HepG2 (cell line): Measurements from ENCODE around the gene CRAT. TPM values are rescaled to one million over a fixed set of nuclear protein-coding genes. Genes with fewer than 3 reads are reported as not detected.

Experiments
- ATAC-seq: fragments of 200-7000 bp; cut with Tn5 transposase; 3 replicates; pipeline ENCODE4 v1.9.1; 2020; ENCODE audit warnings: mild to moderate bottlenecking, moderate library complexity
- BruUV-seq: library from RNA; stranded (reverse); fragments of 400-500 nt; replicated peaks from 2 replicates; lab custom pipeline; 2021; lab: Mats Ljungman, UMichigan
- CTCF ChIA-PET: fragments of 300-600 bp; formaldehyde crosslinking; extraction: SDS; loops from one replicate; lab custom pipeline; 2021; ENCODE audit warnings: low total read pairs, inconsistent platforms, low intra/inter-chr PET ratio; lab: Yijun Ruan, JAX
- POLR2A ChIA-PET: fragments of 350-600 bp; sonication (Branson Sonifier 250); formaldehyde crosslinking; loops from one replicate; lab custom pipeline; 2020; ENCODE audit warnings: antibody characterized with exemption, inconsistent platforms; lab: Yijun Ruan, JAX
- DNase-seq: peaks from one replicate; pipeline ENCODE4 v3.0.0-alpha.2; 2015; ENCODE audit warnings: low spot score
- FAIRE-seq: peaks from 3 replicates; lab custom pipeline; 2011; peaks lifted over from hg19 to GRCh38; lab: Jason Lieb, UNC
- H2AFZ ChIP-seq: one replicate; pipeline ENCODE4 v1.6.1; 2011; ENCODE audit warnings: low read length, inconsistent platforms
- H3K27ac ChIP-seq: fragments of 300-600 bp; 3 replicates; pipeline ENCODE4 v1.8.0; 2011; ENCODE audit warnings: mixed run types, mild to moderate bottlenecking, mixed read lengths, low read length, inconsistent platforms; ENCODE audit not compliant: insufficient read depth; ENCODE audit errors: extremely low read length
- H3K27me3 ChIP-seq, 2 experiments: fragments of 200-600 bp in 1 of 2; 2 replicates in 1 of 2; 3 replicates in 1 of 2; pipeline versions ENCODE4 v1.6.0 to v1.8.0; 2011; ENCODE audit warnings: low read length in 2 of 2, mild to moderate bottlenecking in 2 of 2, moderate library complexity in 2 of 2, inconsistent platforms in 1 of 2; ENCODE audit not compliant: insufficient read depth in 2 of 2, control insufficient read depth in 1 of 2
- H3K36me3 ChIP-seq, 2 experiments: fragments of 200-600 bp in 1 of 2; replicated peaks in 1 of 2; 2 replicates in 1 of 2; 3 replicates in 1 of 2; pipeline versions ENCODE4 v1.5.1 to v1.8.0; 2011; ENCODE audit warnings: low read length in 2 of 2, inconsistent platforms in 1 of 2; ENCODE audit not compliant: insufficient read depth in 2 of 2, control insufficient read depth in 1 of 2
- H3K4me1 ChIP-seq: 2 replicates; pipeline ENCODE4 v1.5.1; 2012; ENCODE audit warnings: low read length, inconsistent platforms; ENCODE audit not compliant: insufficient read depth
- H3K4me2 ChIP-seq: 2 replicates; pipeline ENCODE4 v1.6.0; 2011; ENCODE audit warnings: low read depth, low read length, inconsistent platforms
- H3K4me3 ChIP-seq, 3 experiments: fragments of 200-600 bp in 1 of 3; sonication (generic), shearing (Covaris generic) in 1 of 3; replicated peaks in 1 of 3; 2 replicates each; pipeline ENCODE4 v1.5.1; 2011 to 2016; ENCODE audit warnings: low read length in 3 of 3, inconsistent platforms in 2 of 3, low read depth in 2 of 3, mild to moderate bottlenecking in 2 of 3, control low read depth in 1 of 3, mixed read lengths in 1 of 3; ENCODE audit not compliant: insufficient read depth in 1 of 3
- H3K79me2 ChIP-seq: one replicate; pipeline ENCODE4 v1.6.1; 2011; ENCODE audit warnings: low read length, inconsistent platforms; ENCODE audit not compliant: insufficient read depth
- H3K9ac ChIP-seq: 2 replicates; pipeline ENCODE4 v1.6.0; 2011; ENCODE audit warnings: mild to moderate bottlenecking, low read depth, low read length, inconsistent platforms; ENCODE audit not compliant: insufficient read depth
- H3K9me3 ChIP-seq: 2 replicates; pipeline ENCODE4 v1.5.1; 2012; ENCODE audit warnings: mild to moderate bottlenecking, low read length
- H4K20me1 ChIP-seq: 2 replicates; pipeline ENCODE4 v1.6.0; 2011; ENCODE audit warnings: inconsistent platforms, mild to moderate bottlenecking, low read length, moderate library complexity; ENCODE audit not compliant: insufficient read depth
- DNMT1 ChIP-seq: sonication (generic); formaldehyde crosslinking; IDR thresholded peaks from 2 replicates; pipeline ENCODE4 v1.5.1; 2020; ENCODE audit warnings: mild to moderate bottlenecking, missing genetic modification reagents
- HHEX ChIP-seq: IDR thresholded peaks from 2 replicates; pipeline ENCODE4 v1.6.1; 2016; ENCODE audit warnings: control low read depth
- ZBTB20 ChIP-seq: sonication (generic); formaldehyde crosslinking; IDR thresholded peaks from 2 replicates; pipeline ENCODE4 v1.8.1; 2023; ENCODE audit warnings: missing genetic modification reagents, low read depth, mild to moderate bottlenecking, borderline replicate concordance
- ZFP1 ChIP-seq: IDR thresholded peaks from 2 replicates; pipeline ENCODE4 v1.6.1; 2016
- ZFP36 ChIP-seq: fragments of 150-350 bp; IDR thresholded peaks from 2 replicates; pipeline ENCODE4 v1.6.1; 2018; ENCODE audit warnings: borderline replicate concordance, low read length, low read depth; ENCODE audit not compliant: partially characterized antibody
- WGBS: methylation state at CpG from one replicate; pipeline ENCODE4 v1.1.6; 2017; ENCODE audit warnings: low lambda C conversion rate; 5-methylcytosine and 5-hydroxymethylcytosine counted together
- in situ Hi-C: cut with HindIII; loops from 2 replicates; pipeline ENCODE4 v1.10.0; 2017; ENCODE audit warnings: low pct_unique_long_range_greater_than_20kb; ENCODE audit not compliant: extremely low pct_ligation_motif_present
- intact Hi-C: fragments of 100-400 bp; cut with micrococcal nuclease; formaldehyde crosslinking; loops from one replicate; pipeline ENCODE4 v1.10.0; 2022; ENCODE audit not compliant: unreplicated experiment
- polyA plus RNA-seq, 8 experiments: library from polyadenylated mRNA; depleted of rRNA in 3 of 8; stranded (reverse) in 7 of 8; unstranded in 1 of 8; fragments of >200 nt; fragmentation: Illumina TruSeq in 4 of 8; extraction: Trizol in 4 of 8; gene quantifications; 2 replicates each; pipeline versions ENCODE4 v1.2.1 to v1.2.3, GENCODE V29; 2011 to 2016; ENCODE audit warnings: low read depth in 4 of 8, missing spikeins in 1 of 8, mixed read lengths in 1 of 8; ENCODE audit not compliant: insufficient read depth in 1 of 8
- total RNA-seq, 5 experiments: library from RNA; depleted of rRNA; stranded (reverse); fragments of >200 nt; fragmentation: Illumina TruSeq; extraction: Trizol; gene quantifications; 2 replicates each; pipeline ENCODE4 v1.2.3, GENCODE V29; 2016; ENCODE audit warnings: low read depth in 1 of 5
- TF ChIP-seq, protein P1 (sequence below): sonication (generic); IDR thresholded peaks from 2 replicates; pipeline ENCODE4 v1.6.1; 2016; ENCODE audit warnings: low read depth, borderline replicate concordance
- TF ChIP-seq, protein P2 (sequence below): sonication (generic); formaldehyde crosslinking; IDR thresholded peaks from 2 replicates; pipeline ENCODE4 v1.8.0; 2022; ENCODE audit warnings: missing genetic modification reagents, low read depth, mild to moderate bottlenecking, borderline replicate concordance

The CRAT gene
- total and polyA plus RNA-seq, 2 of the 13 experiments (the other 11 are each of a cell fraction or from before 2014, with no cell fraction given), result 26.1 to 26.6 TPM

DNA sequence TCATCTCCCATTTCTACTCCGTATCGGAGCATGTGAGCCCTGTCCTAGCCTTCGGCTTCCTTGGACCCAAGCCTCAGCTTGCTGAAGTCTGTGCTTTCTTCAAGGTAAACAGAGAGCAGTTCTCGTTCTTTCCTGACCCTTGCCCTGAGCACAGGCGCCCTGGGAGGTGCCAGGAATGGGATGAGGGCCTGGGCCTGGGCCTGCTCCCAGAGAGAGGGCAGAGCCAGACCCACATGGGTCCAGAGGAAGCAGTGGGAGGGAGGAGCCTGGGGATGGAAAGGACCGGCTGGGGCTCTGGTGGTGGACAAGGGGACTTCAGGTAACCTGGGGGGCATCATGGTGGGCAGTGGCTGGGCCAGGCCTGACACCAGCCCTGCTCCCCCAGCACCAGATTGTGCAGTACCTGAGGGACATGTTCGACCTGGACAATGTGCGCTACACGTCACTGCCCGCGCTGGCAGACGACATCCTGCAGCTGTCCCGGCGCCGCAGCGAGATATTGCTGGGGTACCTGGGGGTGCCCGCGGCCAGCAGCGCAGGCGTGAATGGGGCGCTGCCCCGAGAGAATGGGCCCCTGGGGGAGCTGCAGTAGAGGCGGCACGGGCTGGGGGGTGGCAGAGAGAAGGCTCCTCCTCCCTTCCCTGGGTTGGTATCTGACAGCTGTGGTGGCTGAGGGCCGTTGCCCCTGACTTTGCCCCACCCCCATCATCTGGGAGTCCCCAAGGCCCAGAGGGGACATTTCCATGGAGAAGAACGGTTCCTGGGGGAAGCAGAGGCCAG lies 40.5 kb downstream of the CRAT start:
- no peak overlapping the region for H3K4me2 ChIP-seq
- CTCF ChIA-PET, result no interaction called here
- H3K9ac ChIP-seq, result no peak overlapping the region
- TF ChIP-seq ZFP1 (no peak), DNMT1 (CRISPR knock-in tag) (no peak), HHEX (no peak), ZFP36 (no peak), ZBTB20 (no peak)
- TF ChIP-seq, protein P1, sequence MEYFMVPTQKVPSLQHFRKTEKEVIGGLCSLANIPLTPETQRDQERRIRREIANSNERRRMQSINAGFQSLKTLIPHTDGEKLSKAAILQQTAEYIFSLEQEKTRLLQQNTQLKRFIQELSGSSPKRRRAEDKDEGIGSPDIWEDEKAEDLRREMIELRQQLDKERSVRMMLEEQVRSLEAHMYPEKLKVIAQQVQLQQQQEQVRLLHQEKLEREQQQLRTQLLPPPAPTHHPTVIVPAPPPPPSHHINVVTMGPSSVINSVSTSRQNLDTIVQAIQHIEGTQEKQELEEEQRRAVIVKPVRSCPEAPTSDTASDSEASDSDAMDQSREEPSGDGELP, result no peak
- TF ChIP-seq, protein P2, sequence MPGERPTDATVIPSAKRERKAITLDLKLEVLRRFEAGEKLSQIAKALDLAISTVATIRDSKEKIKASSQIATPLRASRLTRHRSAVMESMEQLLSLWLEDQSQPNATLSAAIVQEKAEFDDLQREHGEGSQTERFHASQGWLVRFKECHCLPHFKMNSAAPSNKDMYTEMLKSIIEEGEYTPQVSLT (CRISPR knock-in tag), result no peak
- TF ChIP-seq, all 625 proteins: peak for 0
- ATAC-seq (peak; percentile 21; the same call in 2 of the 3 replicates), FAIRE-seq (no peak), DNase-seq (no peak)
- no peaks in the 10 kb centered on the region for H3K79me2 ChIP-seq
- H2AFZ ChIP-seq, result no peak overlapping the region
- peaks cover 3 to 19% of the 10 kb centered on the region in 2 experiments; a peak in 4 of 5 replicates for H3K36me3 ChIP-seq
- H3K27ac ChIP-seq, result no peak overlapping the region
- no peaks in the 10 kb centered on the region for H3K9me3 ChIP-seq
- H3K4me3 ChIP-seq, result no peak overlapping the region
- BruUV-seq, result no TSS peak
- intact Hi-C loops, result no loop called here
- peaks cover 13% of the 10 kb centered on the region for H3K4me1 ChIP-seq
- 94% methylated on average over 15 of the region's 26 CpGs for WGBS
- in situ Hi-C loops, result no loop called here
- no peaks in the 10 kb centered on the region for H3K27me3 ChIP-seq
- POLR2A ChIA-PET, result interaction anchor here (0.9 kb wide), 1 partner anchor 11 kb away, joined by 3 read pairs; the partner anchor contains the start of gene DOLPP1
- no peaks in the 10 kb centered on the region for H4K20me1 ChIP-seq
